ENCODE measurements around the gene TMEM158. TPM values are rescaled to one million over a fixed set of nuclear protein-coding genes. Genes with fewer than 3 reads are reported as not detected.

The TMEM158 gene
- total and polyA plus RNA-seq, 11 donors = 0.31 to 3.3 (median 0.58) TPM

DNA sequence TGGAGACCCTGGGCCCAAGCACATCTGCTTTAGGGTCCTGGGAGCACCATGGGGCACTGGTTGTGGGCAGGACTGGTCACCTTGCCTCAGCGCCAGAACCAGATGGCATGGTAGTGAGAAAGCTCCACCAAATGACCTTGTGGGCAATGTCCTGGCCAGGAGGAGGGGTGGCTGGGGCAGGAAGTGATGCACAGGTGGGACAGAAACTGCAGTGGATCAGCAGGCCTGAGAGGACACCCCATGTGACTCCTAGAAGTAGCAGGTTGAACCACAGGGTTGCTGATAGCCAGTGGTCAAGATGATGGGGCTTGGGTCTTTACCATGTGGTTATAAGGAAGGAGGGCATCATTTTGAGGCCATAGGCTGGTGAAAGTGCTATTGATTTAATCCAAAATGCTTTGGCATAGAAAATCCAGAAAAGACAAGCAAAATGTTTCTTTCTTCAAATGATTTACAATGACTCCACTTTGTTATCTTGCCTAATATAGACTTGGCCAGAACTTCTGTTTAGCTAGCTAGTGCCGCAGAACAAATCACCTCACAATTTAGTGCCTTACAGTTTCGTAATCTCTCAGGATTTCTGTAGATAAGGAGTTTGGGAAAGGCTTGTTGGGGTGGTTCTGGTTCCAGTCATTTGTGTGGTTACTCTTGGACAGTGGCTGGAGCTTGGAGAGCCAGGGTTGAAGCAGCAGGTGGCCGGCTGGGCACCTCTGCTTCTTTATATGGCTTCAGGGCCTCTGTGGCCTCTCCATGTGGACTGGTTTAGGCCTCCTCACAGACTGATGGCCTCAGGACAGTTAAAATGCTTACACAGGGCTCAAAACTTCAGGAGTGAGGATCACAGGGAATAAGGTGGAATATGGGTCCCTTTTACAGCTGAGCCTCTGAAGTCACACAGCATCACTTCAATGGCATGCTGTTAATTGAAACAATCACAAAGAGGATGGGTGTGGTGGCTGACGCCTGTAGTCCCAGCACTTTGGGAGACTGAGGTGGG is 27.5 kb downstream of the TMEM158 start:
- Histone ChIP-seq H3K4me1 (no peaks in the 10 kb centered on the region), H3K27me3 (peaks cover 0 to 8% (median 0%) of the 10 kb centered on the region in 9 donors), H3K27ac (no peak overlapping the region), H3K4me3 (no peak overlapping the region), H3K36me3 (no peaks in the 10 kb centered on the region), H3K9me3 (no peaks in the 10 kb centered on the region)
- DNase-seq (no peak), ATAC-seq (no peak)
- intact Hi-C loops (cut with DNase I) = loop anchor here in 1 of 10 donors (5.0 kb wide), 1 partner anchor 146 kb away; no protein-coding TSS in a partner anchor
- 82 to 84% (median 83%) methylated on average over 5 of the region's 5 CpGs for WGBS, 4 donors
- TF ChIP-seq POLR2A (IDR thresholded peaks at IDR 0.05) (no peak), CTCF (IDR thresholded peaks at IDR 0.05) (no peak)

GRCh38 chr3:45194791-45195190 is 31.3 kb downstream of the TMEM158 start:
- Histone ChIP-seq H3K4me1 (no peaks in the 10 kb centered on the region), H3K36me3 (no peaks in the 10 kb centered on the region), H3K27me3 (no peaks in the 10 kb centered on the region), H3K4me3 (no peak overlapping the region), H3K27ac (no peak overlapping the region), H3K9me3 (no peaks in the 10 kb centered on the region)
- no peak for DNase-seq
- TF ChIP-seq CTCF (IDR thresholded peaks at IDR 0.05) = no peak
- no peak for TF ChIP-seq POLR2A (IDR thresholded peaks at IDR 0.05)
- intact Hi-C loops (cut with DNase I) = loop anchor here in 1 of 10 donors (5.0 kb wide), 1 partner anchor 142 kb away; no protein-coding TSS in a partner anchor
- WGBS, 4 donors = 88 to 93% (median 90%) methylated on average over 5 of the region's 5 CpGs
- ATAC-seq = no peak

DNA sequence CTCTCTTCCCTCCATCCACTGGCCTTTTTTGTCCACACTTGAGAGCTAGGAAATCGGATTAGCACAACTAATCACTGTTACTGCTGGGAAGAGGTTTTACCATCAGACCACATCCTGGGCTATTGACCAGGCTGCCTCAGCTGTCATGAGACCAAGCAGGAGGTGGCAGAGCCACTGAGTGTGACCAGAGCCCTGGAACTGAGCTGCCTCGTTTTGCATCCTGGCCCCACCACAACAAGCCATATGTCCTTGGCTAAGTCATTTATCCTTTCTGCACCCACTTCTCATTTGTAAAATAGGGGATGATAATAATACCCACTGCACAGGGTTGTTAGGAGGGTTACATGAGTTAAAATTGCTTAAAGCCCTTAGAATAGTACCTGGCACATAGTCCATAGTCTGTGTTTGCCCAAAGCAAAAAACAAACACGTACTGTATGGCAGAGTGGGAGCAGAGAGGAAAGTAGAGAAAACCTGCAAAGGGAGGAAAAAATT is 34.1 kb downstream of the TMEM158 start:
- intact Hi-C loops (cut with DNase I) = no loop called here
- no peaks in the 10 kb centered on the region for H3K9me3 ChIP-seq
- no peak overlapping the region for H3K27ac ChIP-seq
- DNase-seq (no peak), ATAC-seq (no peak)
- TF ChIP-seq CTCF (IDR thresholded peaks at IDR 0.05) = no peak
- no peak for TF ChIP-seq POLR2A (IDR thresholded peaks at IDR 0.05)
- H3K4me3 ChIP-seq = no peak overlapping the region
- no peaks in the 10 kb centered on the region for H3K4me1 ChIP-seq
- 27 to 73% (median 64%) methylated on average over 3 of the region's 3 CpGs for WGBS, 4 donors
- H3K36me3 ChIP-seq = no peaks in the 10 kb centered on the region
- no peaks in the 10 kb centered on the region for H3K27me3 ChIP-seq

GRCh38 chr3:45191424-45191823 is 34.7 kb downstream of the TMEM158 start:
- ATAC-seq = no peak

More at GRCh38 chr3:45191424-45191823, 34.7 kb downstream of the TMEM158 start:
- WGBS, 4 donors = 90 to 91% (median 90%) methylated on average over 4 of the region's 4 CpGs
- no peak overlapping the region for H3K27ac ChIP-seq
- H3K4me3 ChIP-seq = no peak overlapping the region
- no peaks in the 10 kb centered on the region for H3K4me1 ChIP-seq
- H3K27me3 ChIP-seq = no peaks in the 10 kb centered on the region
- no peaks in the 10 kb centered on the region for H3K9me3 ChIP-seq
- DNase-seq = no peak
- intact Hi-C loops (cut with DNase I) = no loop called here
- TF ChIP-seq CTCF (IDR thresholded peaks at IDR 0.05) (no peak), POLR2A (IDR thresholded peaks at IDR 0.05) (no peak)
- no peaks in the 10 kb centered on the region for H3K36me3 ChIP-seq

Data from heart left ventricle (tissue), 16 donors.